DOHH2 (cell line): ENCODE measurements around the gene STK16.
"Not testable (repeated sequence)": the region's sequence is repeated elsewhere in the genome, so short reads cannot be mapped to it uniquely, and the experiment has no call there.

Experiments used
- H3F3A ChIP-seq: fragments of 200-600 bp; sonication (generic), shearing (Covaris generic); 2 replicates; pipeline ENCODE4 v1.6.0; 2016; ENCODE audit warnings: antibody characterized with exemption, mild to moderate bottlenecking; ENCODE audit not compliant: control insufficient read depth, insufficient read depth
- H3K27ac ChIP-seq: fragments of 200-600 bp; sonication (generic); 2 replicates; pipeline ENCODE4 v1.5.1; 2014; ENCODE audit warnings: low read depth, mild to moderate bottlenecking, low read length, moderate library complexity
- H3K27me3 ChIP-seq: fragments of 200-600 bp; sonication (generic); 2 replicates; pipeline ENCODE4 v1.6.1; 2014; ENCODE audit warnings: mild to moderate bottlenecking, low read length, mixed read lengths; ENCODE audit not compliant: control insufficient read depth
- H3K36me3 ChIP-seq: fragments of 200-600 bp; sonication (generic); 2 replicates; pipeline ENCODE4 v1.6.1; 2014; ENCODE audit warnings: mild to moderate bottlenecking, low read length, moderate library complexity, mixed read lengths; ENCODE audit not compliant: control insufficient read depth
- H3K4me1 ChIP-seq: fragments of 200-600 bp; sonication (generic); 2 replicates; pipeline ENCODE4 v1.6.1; 2014; ENCODE audit warnings: mild to moderate bottlenecking, low read length, mixed read lengths; ENCODE audit not compliant: control insufficient read depth
- H3K4me2 ChIP-seq: fragments of 200-600 bp; sonication (generic); 2 replicates; pipeline ENCODE4 v1.6.0; 2014; ENCODE audit warnings: mild to moderate bottlenecking, low read length, moderate library complexity
- H3K4me3 ChIP-seq: fragments of 200-600 bp; sonication (generic); 2 replicates; pipeline ENCODE4 v1.5.1; 2014; ENCODE audit warnings: mild to moderate bottlenecking, low read length, mixed read lengths
- H3K79me2 ChIP-seq: fragments of 200-600 bp; sonication (generic); 2 replicates; pipeline ENCODE4 v1.6.1; 2014; ENCODE audit warnings: mild to moderate bottlenecking, low read length, mixed read lengths; ENCODE audit not compliant: control insufficient read depth
- H3K9me2 ChIP-seq: fragments of 200-600 bp; sonication (generic); replicated peaks from 2 replicates; pipeline ENCODE4 v1.6.1; 2014; ENCODE audit warnings: mild to moderate bottlenecking, low read length, mixed read lengths; ENCODE audit not compliant: control insufficient read depth
- H3K9me3 ChIP-seq: fragments of 200-600 bp; sonication (generic); 2 replicates; pipeline ENCODE4 v1.6.1; 2014; ENCODE audit warnings: antibody characterized with exemption, low read length, mixed read lengths; ENCODE audit not compliant: control insufficient read depth, insufficient read depth
- H4K20me1 ChIP-seq: fragments of 200-600 bp; sonication (generic); 2 replicates; pipeline ENCODE4 v1.6.0; 2014; ENCODE audit warnings: low read depth, mild to moderate bottlenecking, antibody characterized with exemption, low read length, moderate library complexity; ENCODE audit not compliant: control insufficient read depth, insufficient read depth
- EZH2phosphoT487 ChIP-seq: fragments of 200-600 bp; sonication (generic); IDR thresholded peaks from 2 replicates; pipeline ENCODE4 v1.6.1; 2017; ENCODE audit warnings: borderline replicate concordance, mild to moderate bottlenecking, antibody characterized with exemption, low read length, moderate library complexity, mixed read lengths
- TF ChIP-seq, protein P1 (sequence below): fragments of 200-600 bp; sonication (generic); IDR thresholded peaks from one replicate; pipeline ENCODE4 v1.5.1; 2014; ENCODE audit warnings: antibody characterized with exemption, mild to moderate bottlenecking, low read depth, low read length; ENCODE audit not compliant: poor library complexity, severe bottlenecking

Gene STK16

DNA sequence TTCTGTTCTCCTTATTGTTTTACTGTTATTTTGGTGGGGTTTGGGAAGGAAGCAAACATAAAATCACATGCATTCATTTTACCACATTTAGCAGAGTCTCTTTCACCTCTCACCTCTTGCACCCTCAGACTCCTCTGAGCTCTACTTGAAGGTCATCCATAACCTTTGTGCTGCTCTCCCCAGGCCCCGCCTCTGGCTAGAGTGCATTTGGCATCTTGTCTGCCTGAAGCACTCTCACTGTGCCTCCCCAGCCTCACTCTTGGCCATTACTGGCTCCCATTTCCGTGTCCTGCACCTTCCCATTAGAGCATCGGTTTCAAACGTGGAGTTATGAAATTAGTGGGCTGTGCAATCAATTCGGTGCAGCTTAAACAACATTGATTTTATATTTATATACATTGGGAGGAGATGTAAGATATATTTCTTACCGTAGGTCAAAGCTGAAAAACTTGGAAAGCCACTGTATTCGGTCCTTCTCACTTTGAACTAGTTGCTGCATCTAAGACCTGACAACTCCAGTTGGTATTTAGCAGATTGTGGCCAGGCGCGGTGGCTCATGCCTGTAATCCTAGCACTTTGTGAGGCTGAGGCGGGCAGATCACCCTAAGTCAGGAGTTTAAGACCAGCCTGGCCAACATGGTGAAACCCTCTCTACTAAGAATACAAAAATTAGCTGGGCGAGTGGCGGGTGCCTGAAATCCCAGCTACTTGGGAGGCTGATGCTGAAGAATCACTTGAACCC is 45.6 kb upstream of the STK16 start:
- Histone ChIP-seq H3K4me2 (no peak overlapping the region), H3K4me3 (no peak overlapping the region), H3K9me3 (no peaks in the 10 kb centered on the region), H3K79me2 (no peaks in the 10 kb centered on the region), H3K4me1 (peaks cover 6% of the 10 kb centered on the region; the same call in 1 of the 2 replicates), H4K20me1 (no peaks in the 10 kb centered on the region), H3K9me2 (no peaks in the 10 kb centered on the region), H3K27ac (no peak overlapping the region), H3K27me3 (peaks cover 8% of the 10 kb centered on the region; the same call in 1 of the 2 replicates), H3K36me3 (no peaks in the 10 kb centered on the region), H3F3A (no peaks in the 10 kb centered on the region)
- no peak for TF ChIP-seq EZH2phosphoT487

DNA sequence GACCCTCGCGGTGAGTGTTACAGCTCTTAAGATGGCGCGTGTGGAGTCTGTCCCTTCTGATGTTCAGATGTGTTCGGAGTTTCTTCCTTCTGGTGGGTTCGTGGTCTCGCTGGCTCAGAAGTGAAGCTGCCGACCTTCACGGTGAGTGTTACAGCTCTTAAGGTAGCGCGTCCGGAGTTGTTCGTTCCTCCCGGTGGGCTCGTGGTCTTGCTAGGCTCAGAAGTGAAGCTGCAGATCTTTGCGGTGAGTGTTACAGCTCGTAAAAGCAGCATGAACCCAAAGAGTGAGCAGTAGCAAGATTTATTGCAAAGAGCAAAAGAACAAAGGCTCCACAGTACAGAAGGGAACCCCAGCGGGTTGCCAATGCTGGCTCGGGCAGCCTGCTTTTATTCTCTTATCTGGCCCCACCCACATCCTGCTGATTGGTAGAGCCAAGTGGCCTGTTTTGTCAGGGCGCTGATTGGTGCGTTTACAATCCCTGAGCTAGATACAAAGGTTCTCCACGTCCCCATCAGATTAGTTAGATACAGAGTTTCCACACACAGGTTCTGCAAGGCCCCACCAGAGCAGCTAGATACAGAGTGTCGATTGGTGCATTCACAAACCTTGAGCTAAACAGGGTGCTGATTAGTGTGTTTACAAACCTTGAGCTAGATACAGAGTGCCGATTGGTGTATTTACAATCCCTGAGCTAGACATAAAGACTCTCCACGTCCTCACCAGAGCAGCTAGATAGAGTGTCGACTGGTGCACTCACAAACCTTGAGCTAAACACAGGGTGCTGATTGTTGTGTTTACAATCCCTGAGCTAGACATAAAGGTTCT is 44.6 kb upstream of the STK16 start:
- H3K36me3 ChIP-seq, H4K20me1 ChIP-seq, H3K27ac ChIP-seq, H3K4me2 ChIP-seq, H3K4me3 ChIP-seq, H3F3A ChIP-seq, H3K4me1 ChIP-seq, H3K79me2 ChIP-seq, H3K9me3 ChIP-seq, H3K9me2 ChIP-seq, H3K27me3 ChIP-seq: not testable (repeated sequence)

DNA sequence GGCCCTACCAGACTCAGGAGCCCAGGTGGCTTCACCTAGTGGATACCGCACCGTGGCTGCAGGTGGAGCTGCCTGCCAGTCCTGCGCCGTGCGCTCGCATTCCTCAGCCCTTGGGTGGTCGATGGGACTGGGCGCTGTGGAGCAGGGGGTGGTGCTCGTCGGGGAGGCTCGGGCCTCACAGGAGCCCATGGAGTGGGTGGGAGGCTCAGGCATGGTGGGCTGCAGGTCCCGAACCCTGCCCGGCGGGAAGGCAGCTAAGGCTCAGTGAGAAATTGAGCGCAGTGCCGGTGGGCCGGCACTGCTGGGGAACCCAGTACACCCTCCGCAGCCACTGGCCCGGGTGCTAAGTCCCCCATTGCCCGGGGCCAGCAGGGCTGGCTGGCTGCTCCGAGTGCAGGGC is 43.9 kb upstream of the STK16 start:
- H3K36me3 ChIP-seq, H3K9me3 ChIP-seq, H3K27ac ChIP-seq, H3K79me2 ChIP-seq, H3K4me3 ChIP-seq, H3K4me1 ChIP-seq, H3F3A ChIP-seq, H3K9me2 ChIP-seq, H3K27me3 ChIP-seq, H3K4me2 ChIP-seq, H4K20me1 ChIP-seq: not testable (repeated sequence)

DNA sequence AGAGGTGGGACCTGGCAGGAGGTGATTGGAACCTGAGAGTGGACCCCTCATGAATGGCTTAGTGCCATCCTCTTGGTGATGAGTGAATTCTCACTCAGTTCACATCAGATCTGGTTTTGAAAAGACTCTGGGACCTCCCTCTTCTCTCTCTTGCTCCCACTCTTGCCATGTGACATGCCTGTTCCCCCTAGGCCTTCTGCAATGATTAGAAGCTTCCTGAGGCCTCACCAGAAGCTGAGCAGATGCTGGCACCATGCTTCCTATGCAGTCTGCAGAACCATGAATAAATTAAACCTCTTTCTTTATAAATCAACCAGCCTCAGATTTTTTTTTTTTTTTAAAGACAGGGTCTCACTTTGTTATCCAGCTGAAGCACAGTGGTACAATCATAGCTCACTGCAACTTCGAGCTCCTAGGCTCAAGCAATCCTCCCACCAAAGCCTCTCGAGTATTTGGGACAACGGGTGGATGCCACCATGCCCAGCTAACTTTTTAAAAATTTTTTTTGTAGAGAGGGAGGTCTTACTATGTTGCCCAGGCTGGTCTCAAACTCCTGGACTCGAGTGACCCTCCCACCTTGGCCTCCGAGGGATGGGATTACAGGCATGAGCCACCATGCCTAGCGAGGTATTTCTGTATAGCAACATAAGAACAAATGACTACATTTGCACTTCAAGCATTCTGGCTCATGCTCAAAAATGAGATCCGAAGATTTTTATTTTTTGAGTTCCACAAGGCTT is 40.7 kb upstream of the STK16 start:
- Histone ChIP-seq H3K36me3 (peaks cover 25% of the 10 kb centered on the region), H3K9me3 (no peaks in the 10 kb centered on the region), H3K27me3 (no peaks in the 10 kb centered on the region), H3K9me2 (no peaks in the 10 kb centered on the region), H3K4me1 (peaks cover 18% of the 10 kb centered on the region), H3K4me3 (no peak overlapping the region), H3K27ac (no peak overlapping the region), H3F3A (peaks cover 7% of the 10 kb centered on the region; the same call in 1 of the 2 replicates), H3K4me2 (no peak overlapping the region), H4K20me1 (no peaks in the 10 kb centered on the region), H3K79me2 (peaks cover 3% of the 10 kb centered on the region; the same call in 1 of the 2 replicates)
- TF ChIP-seq, protein P1, sequence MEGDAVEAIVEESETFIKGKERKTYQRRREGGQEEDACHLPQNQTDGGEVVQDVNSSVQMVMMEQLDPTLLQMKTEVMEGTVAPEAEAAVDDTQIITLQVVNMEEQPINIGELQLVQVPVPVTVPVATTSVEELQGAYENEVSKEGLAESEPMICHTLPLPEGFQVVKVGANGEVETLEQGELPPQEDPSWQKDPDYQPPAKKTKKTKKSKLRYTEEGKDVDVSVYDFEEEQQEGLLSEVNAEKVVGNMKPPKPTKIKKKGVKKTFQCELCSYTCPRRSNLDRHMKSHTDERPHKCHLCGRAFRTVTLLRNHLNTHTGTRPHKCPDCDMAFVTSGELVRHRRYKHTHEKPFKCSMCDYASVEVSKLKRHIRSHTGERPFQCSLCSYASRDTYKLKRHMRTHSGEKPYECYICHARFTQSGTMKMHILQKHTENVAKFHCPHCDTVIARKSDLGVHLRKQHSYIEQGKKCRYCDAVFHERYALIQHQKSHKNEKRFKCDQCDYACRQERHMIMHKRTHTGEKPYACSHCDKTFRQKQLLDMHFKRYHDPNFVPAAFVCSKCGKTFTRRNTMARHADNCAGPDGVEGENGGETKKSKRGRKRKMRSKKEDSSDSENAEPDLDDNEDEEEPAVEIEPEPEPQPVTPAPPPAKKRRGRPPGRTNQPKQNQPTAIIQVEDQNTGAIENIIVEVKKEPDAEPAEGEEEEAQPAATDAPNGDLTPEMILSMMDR = no peak
- no peak for TF ChIP-seq EZH2phosphoT487
